GM19467 (cell line): ENCODE results near the gene CRYBA1.
"Not testable (repeated sequence)": the region's sequence is repeated elsewhere in the genome, so short reads cannot be mapped to it uniquely, and the experiment has no call there.

Experiments
- ATAC-seq: cut with Tn5 transposase; IDR thresholded peaks from one replicate; pipeline ENCODE4 v1.9.1; 2021; ENCODE audit warnings: mild to moderate bottlenecking, moderate library complexity; ENCODE audit not compliant: unreplicated experiment

CRYBA1 gene, protein sequence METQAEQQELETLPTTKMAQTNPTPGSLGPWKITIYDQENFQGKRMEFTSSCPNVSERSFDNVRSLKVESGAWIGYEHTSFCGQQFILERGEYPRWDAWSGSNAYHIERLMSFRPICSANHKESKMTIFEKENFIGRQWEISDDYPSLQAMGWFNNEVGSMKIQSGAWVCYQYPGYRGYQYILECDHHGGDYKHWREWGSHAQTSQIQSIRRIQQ

DNA sequence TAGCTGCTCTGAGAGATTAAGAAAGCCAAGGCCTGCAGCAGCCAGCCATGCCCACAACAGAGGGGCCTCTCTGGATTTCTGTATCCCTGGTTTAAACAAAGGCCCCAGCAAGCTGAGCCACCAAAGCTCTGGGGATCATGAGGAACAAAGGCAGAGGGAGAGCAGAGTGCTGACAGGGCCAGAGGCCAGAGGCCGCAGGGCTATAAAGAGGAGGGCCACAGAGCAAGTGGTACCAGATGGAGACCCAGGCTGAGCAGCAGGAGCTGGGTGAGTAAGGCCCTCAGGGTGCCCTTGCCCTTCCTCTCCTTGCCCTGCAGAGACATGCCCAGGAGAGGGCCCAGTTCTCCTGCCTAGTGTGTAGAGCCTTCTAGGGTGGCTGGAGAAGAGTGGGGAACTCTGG is at the start of gene CRYBA1:
Gene CRYBA1 (plus strand): TSS at position 232 of the 400 bp plus-strand sequence. CDS start 5 bp downstream, at position 237.
- ATAC-seq = no peak

DNA sequence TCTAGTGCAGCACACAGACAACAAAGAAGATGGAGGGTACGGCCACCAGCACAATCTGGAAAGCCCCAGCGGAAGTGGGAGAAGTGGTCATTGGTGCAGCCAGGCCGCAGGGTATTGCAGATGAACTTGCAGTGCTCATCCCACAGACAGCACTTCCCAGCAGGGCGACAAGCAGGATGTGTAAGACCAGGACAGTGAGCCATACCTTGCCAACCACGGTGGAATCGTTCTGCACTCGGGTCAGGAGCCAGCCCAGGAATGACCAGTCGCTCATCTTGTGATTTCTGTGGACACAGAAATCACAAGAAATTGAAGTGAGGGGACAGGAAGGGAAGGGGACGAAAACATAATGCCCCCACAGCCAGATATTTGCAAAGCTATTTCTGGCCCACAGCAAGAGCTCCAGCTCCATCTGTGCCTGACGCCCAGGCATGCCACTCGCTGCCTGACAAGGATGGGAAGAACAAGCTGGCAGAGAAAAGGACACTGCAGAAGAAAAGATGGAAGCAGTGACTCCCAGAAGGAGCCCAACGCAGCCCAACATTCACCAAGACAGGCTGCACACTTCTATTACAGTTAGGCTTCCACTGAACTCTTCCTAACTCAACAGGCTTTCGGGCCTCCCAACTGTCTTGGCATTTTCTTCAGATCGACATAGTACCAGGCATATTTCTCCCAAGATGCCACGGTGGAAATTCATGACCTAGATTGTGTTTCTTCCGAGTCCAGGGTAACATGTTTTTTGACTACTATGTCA is 49.0 kb upstream of the CRYBA1 start:
- ATAC-seq = no peak

DNA sequence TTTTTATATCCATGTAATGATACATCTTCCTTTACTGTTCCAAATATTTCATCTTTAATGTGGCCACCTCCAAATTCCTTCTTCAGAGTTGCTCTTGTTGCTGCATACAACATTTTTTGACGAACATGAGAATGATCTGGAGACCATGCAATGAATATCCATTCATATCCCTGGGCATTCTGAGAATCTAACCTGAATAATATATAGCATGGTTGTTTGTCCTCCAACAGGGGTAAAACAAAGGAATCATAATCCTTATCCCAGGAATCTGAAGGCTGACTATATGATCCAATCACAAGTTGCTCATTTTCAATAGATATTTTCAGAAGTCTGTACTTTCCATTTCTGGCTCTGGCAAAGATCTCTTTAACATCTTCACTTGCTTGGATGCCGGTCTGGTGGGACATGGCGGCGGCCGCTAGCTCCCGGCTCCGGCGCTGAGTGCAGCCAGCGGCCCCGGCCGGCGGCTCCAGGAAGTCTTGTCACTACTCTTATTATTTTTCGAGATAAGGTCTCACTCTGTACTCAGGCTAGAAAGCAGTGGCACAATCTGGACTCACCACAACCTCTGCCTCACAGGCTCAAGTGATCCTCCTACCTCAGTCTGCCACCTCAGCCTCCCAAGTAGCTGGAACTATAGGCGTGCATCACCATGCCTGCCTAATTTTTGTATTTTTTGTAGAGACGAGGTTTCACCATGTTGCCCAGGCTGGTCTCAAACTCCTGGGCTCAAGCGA is 42.4 kb upstream of the CRYBA1 start:
- not testable (repeated sequence) for ATAC-seq

DNA sequence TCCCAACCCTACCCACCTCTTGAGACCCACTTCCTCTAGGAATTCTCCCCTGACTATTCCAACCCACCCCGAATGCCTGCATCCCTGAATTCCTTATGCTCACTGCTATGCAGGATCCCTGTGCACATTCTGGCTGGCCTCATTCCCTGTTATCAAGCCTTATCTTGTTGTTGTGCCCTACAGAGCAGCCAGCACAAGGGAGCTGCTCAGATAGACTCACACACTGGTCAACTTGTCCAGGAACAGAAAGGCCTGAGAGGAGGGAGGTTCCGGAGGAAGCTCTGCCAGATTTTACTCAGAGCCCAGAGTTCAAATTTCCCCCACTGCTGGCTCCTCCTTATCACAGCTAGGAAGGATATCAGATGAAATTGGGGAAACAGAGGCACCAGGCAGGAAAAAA is 41.6 kb upstream of the CRYBA1 start:
- no peak for ATAC-seq

DNA sequence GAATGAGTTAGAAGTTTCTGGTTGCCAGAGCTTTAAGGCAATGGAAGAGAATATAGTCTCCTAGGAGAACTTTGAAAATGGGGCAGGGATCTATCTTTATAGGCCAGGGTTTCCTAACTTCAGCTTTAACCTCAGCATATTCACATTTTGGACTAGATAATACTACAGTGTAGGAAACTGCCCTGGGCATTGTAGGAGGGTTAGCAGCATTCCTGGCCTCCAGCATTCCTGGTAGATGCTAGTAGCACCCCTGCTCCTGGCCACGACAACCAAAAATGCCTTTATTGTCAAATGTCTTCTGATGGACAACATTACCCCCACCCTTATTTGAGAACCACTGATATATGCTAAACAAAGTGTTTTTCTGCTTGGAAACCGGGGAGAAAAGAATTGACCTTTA is 38.7 kb upstream of the CRYBA1 start:
- ATAC-seq = no peak

DNA sequence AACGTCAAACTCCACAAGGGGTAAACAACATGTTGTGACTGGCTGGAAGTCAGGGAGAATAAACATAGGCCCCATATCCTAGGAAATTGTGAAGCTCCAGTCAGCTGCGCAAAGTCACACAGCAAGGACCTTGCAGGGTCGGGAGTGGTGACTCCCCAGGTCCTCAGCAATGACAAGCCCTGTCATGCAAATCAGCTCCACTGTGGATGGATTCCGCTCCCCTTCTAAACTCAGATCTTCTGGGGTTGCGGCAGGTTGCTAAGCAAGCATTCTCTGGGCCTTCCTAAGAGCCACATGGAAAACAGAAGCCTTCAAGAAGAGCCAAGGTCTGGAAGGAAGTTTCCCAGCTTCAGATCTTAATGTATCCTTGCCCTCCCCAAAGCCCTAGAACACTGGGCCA is 37.6 kb upstream of the CRYBA1 start:
- ATAC-seq = no peak

DNA sequence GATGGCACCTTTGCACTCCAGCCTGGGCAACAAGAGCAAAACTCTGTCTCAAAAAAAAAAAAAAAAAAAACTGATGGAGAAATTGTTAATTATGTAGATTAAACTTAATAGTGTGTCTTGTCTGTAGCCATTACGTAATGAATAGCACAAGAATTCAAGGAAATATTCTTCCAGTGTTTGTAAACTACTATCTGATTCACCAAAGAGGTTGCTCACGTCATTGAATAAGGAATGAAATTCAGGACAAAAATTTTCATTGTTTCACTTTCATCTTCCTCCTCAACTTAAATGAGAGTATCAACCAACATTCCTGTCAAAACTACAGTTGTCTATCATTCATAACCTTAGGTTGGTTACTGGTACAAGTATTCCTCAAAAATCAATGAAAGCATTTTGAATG is 35.8 kb upstream of the CRYBA1 start:
- no peak for ATAC-seq

DNA sequence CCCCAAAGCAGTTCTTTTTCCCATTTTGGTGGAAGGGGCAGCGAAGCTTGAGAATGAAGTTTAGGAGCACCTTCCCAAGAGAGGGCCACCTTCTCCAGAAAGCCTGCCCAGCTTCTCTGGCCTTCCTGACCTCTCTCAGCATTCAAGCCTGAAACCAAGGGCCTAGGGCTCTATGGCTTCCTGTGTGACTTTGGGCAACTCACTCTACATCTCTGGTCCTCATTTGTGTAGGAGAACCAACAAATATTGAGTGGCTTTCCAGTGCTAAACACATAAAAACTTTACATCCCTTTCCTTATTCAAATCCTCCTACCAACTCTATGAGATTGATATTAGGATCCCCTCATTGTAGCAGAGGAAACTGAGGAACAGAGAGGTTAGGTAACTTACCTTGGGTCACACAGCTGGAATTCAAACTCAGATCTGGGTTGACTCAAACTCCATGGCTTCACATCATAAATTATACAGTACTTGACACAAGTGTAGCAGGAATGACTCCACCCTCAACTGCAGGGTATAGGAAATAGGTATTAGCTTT is 34.5 kb upstream of the CRYBA1 start:
- ATAC-seq = no peak

DNA sequence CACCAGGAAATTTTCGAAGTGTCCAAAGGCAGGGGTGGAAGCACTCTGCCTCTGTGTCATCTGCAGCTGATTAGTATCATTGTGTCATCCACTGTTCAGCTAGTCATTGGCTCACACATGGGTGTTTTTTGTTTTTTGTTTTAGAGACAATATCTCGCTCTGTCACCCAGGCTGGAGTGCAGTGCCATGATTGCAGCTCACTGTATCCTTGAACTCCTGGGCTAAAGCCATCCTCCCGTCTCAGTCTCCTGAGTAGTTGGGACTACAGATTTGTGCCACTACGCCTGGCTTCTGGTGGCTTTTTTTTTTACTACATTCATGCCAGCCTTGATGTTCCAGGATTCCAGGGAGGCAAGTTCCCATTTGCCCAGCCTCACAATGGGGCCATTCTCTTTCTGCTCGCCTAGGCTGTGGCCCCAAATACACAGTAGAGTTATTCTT is 34.0 kb upstream of the CRYBA1 start:
- no peak for ATAC-seq

DNA sequence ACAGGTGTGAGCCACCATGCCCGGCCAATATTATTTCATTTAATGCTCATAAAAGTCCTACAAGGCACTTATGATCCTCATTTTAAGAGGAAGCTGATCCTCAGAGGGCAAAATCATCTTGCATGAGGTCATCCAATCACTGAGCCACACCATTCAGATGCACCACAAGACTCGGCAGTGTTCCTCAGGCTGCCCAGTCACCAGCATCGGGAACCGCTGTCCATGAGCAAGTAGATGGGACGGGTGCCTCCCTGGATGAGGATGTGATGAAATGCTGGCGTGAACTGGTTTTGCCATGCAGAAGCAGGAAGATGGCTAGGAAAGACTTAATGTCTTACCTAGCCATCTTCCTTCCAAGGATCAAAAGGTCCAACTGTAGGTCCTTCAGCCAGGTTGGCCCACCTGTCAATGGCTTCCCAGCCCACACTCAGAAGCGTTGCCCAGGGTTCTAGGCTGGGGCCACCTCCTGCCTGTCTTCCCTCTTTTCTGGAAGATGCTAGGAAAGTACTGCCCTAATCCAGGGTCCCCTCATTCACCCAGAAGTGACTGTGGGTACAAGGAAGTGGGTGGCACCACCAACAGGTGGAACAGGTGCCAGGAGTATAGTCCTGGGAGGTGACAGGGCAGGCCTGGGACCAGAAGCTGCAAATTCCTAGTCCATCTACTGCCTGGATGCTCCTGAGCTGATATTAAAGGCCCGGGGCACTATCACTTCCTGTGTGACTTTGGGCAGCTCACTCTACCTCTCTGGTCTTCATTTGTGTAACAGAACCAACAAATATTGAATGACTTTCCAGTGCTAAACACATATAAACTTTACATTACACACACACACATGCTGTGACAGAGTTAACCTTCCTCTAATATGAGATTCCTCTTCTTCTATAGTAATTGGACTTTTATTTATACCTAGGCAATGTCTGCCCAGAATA is 32.2 kb upstream of the CRYBA1 start:
- no peak for ATAC-seq

DNA sequence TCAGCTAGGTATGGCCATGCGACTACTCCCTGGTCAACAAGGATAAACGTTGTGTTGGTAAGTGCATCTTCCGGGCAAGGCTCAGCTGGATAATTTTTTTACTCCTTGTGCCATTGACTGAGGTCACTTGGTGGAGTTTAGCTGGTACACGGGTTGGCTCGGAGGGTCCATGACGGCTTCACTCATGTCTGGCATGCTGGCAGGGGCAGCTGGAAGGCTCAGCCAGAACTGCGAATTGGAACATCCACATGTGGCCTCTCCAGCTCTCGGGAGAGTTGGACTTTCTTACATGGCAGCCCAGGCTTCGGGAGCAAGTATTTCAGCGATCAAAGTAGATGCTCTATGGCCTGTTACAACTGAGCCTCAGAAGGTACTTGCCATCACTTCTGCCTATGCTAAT is 31.5 kb upstream of the CRYBA1 start:
- ATAC-seq = no peak

DNA sequence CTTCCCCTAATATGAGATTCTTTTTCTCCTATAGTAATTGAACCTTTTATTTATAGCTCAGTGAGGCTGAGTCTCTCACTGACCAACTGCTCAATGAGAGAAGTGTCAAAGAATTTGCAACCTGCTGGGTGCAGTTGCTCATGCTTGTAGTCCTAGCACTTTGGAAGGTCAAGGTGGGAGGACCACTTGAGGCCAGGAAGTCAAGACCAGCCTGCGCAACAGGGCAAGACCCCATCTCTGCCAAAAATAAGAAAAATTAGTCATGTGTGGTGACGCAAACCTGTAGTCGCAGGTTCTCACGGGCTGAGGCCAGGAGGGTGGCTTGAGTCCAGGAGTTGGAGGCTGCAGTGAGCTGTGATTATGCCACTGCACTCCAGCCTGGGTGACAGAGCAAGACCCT is 30.9 kb upstream of the CRYBA1 start:
- ATAC-seq = no peak

DNA sequence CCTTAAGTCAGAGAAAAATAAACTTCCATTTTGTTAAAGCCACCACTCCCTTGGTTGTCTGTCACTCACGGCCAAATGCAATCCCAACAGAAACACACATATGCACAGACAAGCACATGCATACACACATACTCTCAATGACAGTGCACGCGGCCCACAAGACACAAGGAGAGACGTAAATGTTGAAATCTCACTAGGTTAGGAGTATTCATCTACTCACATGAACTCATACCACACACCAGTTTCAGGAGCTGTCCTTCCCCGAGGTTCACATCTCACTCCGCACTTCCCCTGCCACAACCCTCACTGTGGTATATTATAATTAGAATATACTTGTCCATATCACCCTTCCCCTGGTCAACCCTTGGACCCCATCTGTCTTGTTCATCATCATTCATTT is 30.5 kb upstream of the CRYBA1 start:
- no peak for ATAC-seq

DNA sequence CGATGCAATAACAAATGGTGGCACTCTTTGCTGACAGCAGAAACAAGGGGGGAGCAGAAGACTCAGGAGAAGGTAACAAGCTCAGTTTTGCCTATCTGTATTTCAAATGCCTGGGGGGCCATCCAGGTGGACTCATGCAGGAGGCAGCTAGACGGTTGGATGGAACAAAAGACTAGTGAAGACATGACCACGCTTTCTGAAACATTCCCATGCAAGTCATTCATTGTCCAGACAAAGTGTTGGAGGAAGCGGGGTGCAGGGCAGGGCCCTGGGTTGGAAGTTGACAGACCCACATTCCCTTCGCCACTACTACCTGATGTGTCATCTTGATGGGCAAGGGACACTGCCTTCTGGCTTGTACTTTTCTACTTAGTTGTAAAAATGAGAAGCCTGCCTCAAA is 29.8 kb upstream of the CRYBA1 start:
- ATAC-seq = no peak

DNA sequence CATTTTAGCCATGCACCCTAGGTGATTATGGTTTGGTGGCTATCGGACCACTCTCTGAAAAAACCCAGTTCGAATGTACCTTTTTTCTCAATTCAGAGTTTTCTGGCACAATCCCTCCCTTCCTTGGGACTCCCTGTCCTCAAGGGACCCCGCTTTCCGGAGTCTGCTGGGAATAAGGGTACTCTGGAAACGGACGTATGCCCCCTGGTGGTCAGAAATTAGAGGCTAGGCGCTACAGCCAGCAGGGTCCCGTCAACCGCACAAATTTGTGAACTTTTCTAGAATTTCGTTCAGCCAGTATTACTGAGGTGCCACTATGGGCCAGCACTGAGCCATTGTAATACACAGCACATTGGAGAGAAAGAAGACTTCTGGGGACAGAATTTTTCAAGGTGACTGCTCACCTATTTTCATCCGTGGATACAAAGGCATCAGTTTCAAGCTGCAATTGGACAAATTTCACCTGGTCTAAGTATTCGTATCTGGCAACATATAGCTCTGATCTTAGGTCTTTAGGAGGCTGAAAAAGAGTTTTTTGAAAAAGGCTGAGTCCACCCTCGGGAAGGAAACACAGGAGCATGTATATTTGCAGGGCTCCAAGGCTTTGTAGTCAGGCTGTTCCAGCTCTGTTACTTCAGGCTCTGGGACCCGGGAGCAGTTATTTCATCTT is 27.1 kb upstream of the CRYBA1 start:
- ATAC-seq = no peak

DNA sequence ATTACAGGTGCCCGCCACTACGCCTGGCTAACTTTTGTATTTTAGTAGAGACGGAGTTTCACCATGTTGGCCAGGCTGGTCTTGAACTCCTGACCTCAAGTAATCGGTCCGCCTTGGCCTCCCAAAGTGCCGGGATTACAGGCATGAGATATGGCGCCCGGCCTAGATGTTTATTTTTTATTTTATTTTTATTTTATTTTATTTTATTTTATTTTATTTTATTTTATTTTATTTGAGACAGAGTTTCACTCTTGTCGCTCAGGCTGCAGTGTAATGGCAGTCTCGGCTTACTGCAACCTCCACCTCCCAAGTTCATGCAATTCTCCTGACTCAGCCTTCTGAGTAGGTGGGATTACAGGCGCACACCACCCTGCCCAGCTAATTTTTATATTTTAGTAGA is 25.3 kb upstream of the CRYBA1 start:
- ATAC-seq = not testable (repeated sequence)

DNA sequence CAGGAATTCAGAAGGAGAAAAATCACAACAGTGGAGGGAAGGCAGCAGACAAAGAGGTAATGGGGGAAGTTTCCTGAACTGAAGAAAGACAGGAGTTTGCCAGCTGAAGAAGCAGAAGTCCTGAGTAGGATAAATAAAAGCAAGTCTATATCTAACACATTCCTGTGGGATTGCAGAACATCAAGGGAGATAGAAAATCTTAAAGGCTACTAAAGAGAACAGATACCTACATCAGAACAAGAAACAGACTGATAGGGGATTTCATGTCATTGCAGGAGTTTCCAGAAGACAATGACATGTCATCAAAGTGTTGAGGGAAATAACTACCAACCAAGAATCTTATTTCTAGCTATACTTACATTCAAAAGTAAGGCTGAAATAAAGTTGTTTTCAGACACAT is 21.3 kb upstream of the CRYBA1 start:
- no peak for ATAC-seq

DNA sequence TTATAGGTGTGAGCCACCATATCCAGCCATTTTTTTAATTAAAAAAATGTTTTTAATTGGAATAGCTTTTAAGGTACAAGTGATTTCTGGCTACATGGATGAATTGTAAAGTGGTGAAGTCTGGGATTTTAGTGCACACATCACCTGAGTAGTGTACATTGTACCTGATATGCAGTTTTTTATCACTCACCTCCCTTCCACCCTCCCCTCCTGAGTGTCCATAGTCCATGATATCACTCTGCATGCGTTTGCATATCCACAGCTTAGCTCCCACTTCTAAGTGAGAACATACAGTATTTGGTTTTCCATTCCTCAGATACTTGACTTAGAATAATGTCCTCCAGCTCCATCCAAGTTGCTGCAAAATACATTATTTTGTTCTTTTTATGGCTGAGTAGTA is 13.4 kb upstream of the CRYBA1 start:
- no peak for ATAC-seq

DNA sequence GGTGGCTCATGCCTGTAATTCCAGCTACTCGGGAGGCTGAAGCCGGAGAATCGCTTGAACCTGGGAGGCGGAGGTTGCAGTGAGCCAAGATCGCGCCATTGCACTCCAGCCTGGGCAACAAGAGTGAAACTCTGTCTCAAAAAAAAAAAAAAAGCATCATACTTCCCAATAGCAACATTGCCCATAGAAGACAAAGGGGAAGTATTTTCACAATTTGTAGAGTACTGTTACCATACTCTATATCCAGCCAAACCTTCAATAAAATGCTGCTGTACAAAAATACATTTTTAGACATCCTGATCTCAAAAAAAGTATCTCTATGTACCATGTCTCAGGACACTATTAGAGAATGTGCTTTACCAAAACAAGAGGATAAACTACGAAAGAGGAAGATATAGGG is 11.7 kb upstream of the CRYBA1 start:
- ATAC-seq = not testable (repeated sequence)

DNA sequence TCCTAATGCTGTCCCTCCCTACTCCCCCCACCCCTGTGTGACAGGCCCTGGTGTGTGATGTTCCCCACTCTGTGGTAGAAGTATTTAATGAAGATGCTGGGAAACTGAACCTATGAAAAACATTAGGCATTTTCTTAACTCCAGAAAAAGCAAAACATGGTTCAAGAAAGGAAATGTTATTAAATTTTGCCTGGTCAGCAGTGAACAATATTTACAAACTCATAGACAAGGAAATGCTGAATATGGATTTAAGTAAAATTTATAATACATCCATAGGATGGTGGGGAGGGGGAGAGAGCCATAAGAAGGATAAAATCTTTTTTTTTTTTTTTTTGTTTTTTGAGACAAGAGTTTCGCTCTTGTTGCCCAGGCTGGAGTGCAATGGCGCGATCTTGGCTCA is 10.8 kb upstream of the CRYBA1 start:
- ATAC-seq = no peak
